Panc1 (cell line): ENCODE measurements around the gene AP3S2. TPM values are rescaled to one million over a fixed set of nuclear protein-coding genes. Genes with fewer than 3 reads are reported as not detected.
A peak's percentile ranks its signal among the peaks of the same experiment; 100 is the strongest.

Experiments used
- ATAC-seq: fragments of 200-7000 bp; cut with Tn5 transposase; 2 replicates; pipeline ENCODE4 v1.9.1; 2020; ENCODE audit warnings: mild to moderate bottlenecking, moderate library complexity
- BruUV-seq: library from RNA; stranded (reverse); fragments of 400-500 nt; replicated peaks from 2 replicates; lab custom pipeline; 2021; lab: Mats Ljungman, UMichigan
- CTCF ChIA-PET: fragments of 300-600 bp; sonication (Branson Sonifier 250); formaldehyde crosslinking; loops from one replicate; lab custom pipeline; 2022; ENCODE audit warnings: antibody characterized with exemption; lab: Charles Lee
- POLR2A ChIA-PET: fragments of 300-600 bp; sonication (Branson Sonifier 250); formaldehyde crosslinking; loops from one replicate; lab custom pipeline; 2022; ENCODE audit warnings: antibody characterized with exemption; lab: Charles Lee
- DNase-seq: peaks from one replicate; pipeline ENCODE4 v3.0.0-alpha.2; 2010; ENCODE audit warnings: low read depth, low spot score
- H3K27ac ChIP-seq: 2 replicates; pipeline ENCODE4 v1.5.1; 2011; ENCODE audit warnings: mild to moderate bottlenecking, low read length, inconsistent platforms
- H3K27me3 ChIP-seq: fragments of 200-500 bp; sonication (Bioruptor generic); 2 replicates; pipeline ENCODE4 v1.6.0; 2014; ENCODE audit warnings: low read length, inconsistent platforms; ENCODE audit not compliant: control insufficient read depth, insufficient read depth
- H3K36me3 ChIP-seq: fragments of 200-500 bp; sonication (Bioruptor generic); 2 replicates; pipeline ENCODE4 v1.5.1; 2014; ENCODE audit warnings: inconsistent platforms, mild to moderate bottlenecking, low read length, moderate library complexity; ENCODE audit not compliant: control insufficient read depth, insufficient read depth
- H3K4me1 ChIP-seq: 2 replicates; pipeline ENCODE4 v1.5.1; 2011; ENCODE audit warnings: inconsistent platforms, mild to moderate bottlenecking, low read length, moderate library complexity; ENCODE audit not compliant: control insufficient read depth, insufficient read depth
- H3K4me3 ChIP-seq, 2 experiments: 2 replicates each; pipeline ENCODE4 v1.5.1; 2011 to 2012; ENCODE audit warnings: low read depth in 2 of 2, low read length in 2 of 2, mild to moderate bottlenecking in 2 of 2, inconsistent platforms in 1 of 2, moderate library complexity in 1 of 2
- H3K9me3 ChIP-seq: fragments of 200-500 bp; sonication (Bioruptor generic); 2 replicates; pipeline ENCODE4 v1.5.1; 2014; ENCODE audit warnings: low read depth, mild to moderate bottlenecking, inconsistent platforms, low read length, moderate library complexity; ENCODE audit not compliant: control insufficient read depth, insufficient read depth
- POLR2AphosphoS5 ChIP-seq: IDR thresholded peaks from 2 replicates; pipeline ENCODE4 v1.6.1; 2012; ENCODE audit warnings: mild to moderate bottlenecking, low read depth, low read length, moderate library complexity
- SIN3A ChIP-seq: IDR thresholded peaks from 2 replicates; pipeline ENCODE4 v1.6.1; 2012; ENCODE audit warnings: low read depth, mild to moderate bottlenecking, low read length, moderate library complexity, borderline replicate concordance; ENCODE audit not compliant: insufficient read depth
- TCF7L2 ChIP-seq: IDR thresholded peaks from 2 replicates; pipeline ENCODE4 v1.6.1; 2011; ENCODE audit warnings: mild to moderate bottlenecking, low read depth, low read length, inconsistent platforms
- in situ Hi-C: cut with HindIII; loops from 2 replicates; pipeline ENCODE4 v1.10.0; 2016; ENCODE audit warnings: low sequenced_read_pairs, low pct_unique_long_range_greater_than_20kb
- intact Hi-C: fragments of 100-400 bp; cut with micrococcal nuclease; formaldehyde crosslinking; loops from one replicate; pipeline ENCODE4 v1.10.0; 2022; ENCODE audit not compliant: unreplicated experiment
- total RNA-seq: library from RNA; stranded (reverse); gene quantifications from one replicate; pipeline ENCODE4 v1.2.1, GENCODE V29; 2021; ENCODE audit not compliant: unreplicated experiment
- TF ChIP-seq, protein P1 (sequence below), 2 experiments: IDR thresholded peaks; 2 replicates each; pipeline ENCODE4 v1.6.1; 2011 to 2012; ENCODE audit warnings: low read depth in 2 of 2, control low read depth in 1 of 2, low read length in 1 of 2, mild to moderate bottlenecking in 1 of 2, moderate library complexity in 1 of 2; ENCODE audit not compliant: insufficient read depth in 1 of 2
- TF ChIP-seq, protein P2 (sequence below): fragments of 450-650 bp; IDR thresholded peaks from 2 replicates; pipeline ENCODE4 v1.5.1; 2017; ENCODE audit warnings: mild to moderate bottlenecking

Gene AP3S2
- total RNA-seq, 1 experiment from 2014 or later = 24.6 TPM

- TF ChIP-seq, protein P1, sequence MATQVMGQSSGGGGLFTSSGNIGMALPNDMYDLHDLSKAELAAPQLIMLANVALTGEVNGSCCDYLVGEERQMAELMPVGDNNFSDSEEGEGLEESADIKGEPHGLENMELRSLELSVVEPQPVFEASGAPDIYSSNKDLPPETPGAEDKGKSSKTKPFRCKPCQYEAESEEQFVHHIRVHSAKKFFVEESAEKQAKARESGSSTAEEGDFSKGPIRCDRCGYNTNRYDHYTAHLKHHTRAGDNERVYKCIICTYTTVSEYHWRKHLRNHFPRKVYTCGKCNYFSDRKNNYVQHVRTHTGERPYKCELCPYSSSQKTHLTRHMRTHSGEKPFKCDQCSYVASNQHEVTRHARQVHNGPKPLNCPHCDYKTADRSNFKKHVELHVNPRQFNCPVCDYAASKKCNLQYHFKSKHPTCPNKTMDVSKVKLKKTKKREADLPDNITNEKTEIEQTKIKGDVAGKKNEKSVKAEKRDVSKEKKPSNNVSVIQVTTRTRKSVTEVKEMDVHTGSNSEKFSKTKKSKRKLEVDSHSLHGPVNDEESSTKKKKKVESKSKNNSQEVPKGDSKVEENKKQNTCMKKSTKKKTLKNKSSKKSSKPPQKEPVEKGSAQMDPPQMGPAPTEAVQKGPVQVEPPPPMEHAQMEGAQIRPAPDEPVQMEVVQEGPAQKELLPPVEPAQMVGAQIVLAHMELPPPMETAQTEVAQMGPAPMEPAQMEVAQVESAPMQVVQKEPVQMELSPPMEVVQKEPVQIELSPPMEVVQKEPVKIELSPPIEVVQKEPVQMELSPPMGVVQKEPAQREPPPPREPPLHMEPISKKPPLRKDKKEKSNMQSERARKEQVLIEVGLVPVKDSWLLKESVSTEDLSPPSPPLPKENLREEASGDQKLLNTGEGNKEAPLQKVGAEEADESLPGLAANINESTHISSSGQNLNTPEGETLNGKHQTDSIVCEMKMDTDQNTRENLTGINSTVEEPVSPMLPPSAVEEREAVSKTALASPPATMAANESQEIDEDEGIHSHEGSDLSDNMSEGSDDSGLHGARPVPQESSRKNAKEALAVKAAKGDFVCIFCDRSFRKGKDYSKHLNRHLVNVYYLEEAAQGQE (IDR thresholded peaks at IDR 0.05; ENCODE audit: insufficient read depth in 1 of 2, low read depth in 2 of 2, low read length in 1 of 2) = no peak
- TF ChIP-seq TCF7L2 (no peak), SIN3A (no peak), POLR2AphosphoS5 (no peak)
- TF ChIP-seq, protein P2, sequence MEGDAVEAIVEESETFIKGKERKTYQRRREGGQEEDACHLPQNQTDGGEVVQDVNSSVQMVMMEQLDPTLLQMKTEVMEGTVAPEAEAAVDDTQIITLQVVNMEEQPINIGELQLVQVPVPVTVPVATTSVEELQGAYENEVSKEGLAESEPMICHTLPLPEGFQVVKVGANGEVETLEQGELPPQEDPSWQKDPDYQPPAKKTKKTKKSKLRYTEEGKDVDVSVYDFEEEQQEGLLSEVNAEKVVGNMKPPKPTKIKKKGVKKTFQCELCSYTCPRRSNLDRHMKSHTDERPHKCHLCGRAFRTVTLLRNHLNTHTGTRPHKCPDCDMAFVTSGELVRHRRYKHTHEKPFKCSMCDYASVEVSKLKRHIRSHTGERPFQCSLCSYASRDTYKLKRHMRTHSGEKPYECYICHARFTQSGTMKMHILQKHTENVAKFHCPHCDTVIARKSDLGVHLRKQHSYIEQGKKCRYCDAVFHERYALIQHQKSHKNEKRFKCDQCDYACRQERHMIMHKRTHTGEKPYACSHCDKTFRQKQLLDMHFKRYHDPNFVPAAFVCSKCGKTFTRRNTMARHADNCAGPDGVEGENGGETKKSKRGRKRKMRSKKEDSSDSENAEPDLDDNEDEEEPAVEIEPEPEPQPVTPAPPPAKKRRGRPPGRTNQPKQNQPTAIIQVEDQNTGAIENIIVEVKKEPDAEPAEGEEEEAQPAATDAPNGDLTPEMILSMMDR = no peak
- POLR2A ChIA-PET = no interaction called here
- BruUV-seq = no TSS peak
- intact Hi-C loops (no loop called here), in situ Hi-C loops (no loop called here)
- DNase-seq (no peak), ATAC-seq (no peak)
- Histone ChIP-seq H3K27me3 (no peaks in the 10 kb centered on the region), H3K27ac (peak overlapping the region; percentile 84), H3K9me3 (no peaks in the 10 kb centered on the region), H3K4me3 (no peak overlapping the region), H3K4me1 (peaks cover 36% of the 10 kb centered on the region), H3K36me3 (no peaks in the 10 kb centered on the region)
- CTCF ChIA-PET = interaction anchor here (0.6 kb wide), 1 partner anchor 16 kb away, joined by 3 read pairs; no protein-coding TSS in a partner anchor
Measured at GRCh38 chr15:89829161-89829560, 64.6 kb downstream of the AP3S2 start.

GRCh38 chr15:89828281-89829145 is 65.3 kb downstream of the AP3S2 start:
- Histone ChIP-seq H3K27me3 (no peaks in the 10 kb centered on the region), H3K4me1 (peaks cover 42% of the 10 kb centered on the region), H3K9me3 (no peaks in the 10 kb centered on the region), H3K4me3 (no peak overlapping the region), H3K27ac (peak overlapping the region; percentile 84), H3K36me3 (no peaks in the 10 kb centered on the region)
- POLR2A ChIA-PET = interaction anchor here (0.6 kb wide), 1 partner anchor 11 kb away, joined by 5 read pairs; no protein-coding TSS in a partner anchor
- intact Hi-C loops = no loop called here
- TF ChIP-seq POLR2AphosphoS5 (no peak), TCF7L2 (no peak), SIN3A (no peak)
- TF ChIP-seq, protein P1 (IDR thresholded peaks at IDR 0.05; ENCODE audit: insufficient read depth in 1 of 2, low read depth in 2 of 2, low read length in 1 of 2) = no peak
- TF ChIP-seq, protein P2 = no peak
- no TSS peak for BruUV-seq
- DNase-seq (no peak), ATAC-seq (peak; percentile 87)
- CTCF ChIA-PET = interaction anchor here (0.6 kb wide), 1 partner anchor 16 kb away, joined by 3 read pairs; no protein-coding TSS in a partner anchor
- in situ Hi-C loops = no loop called here
